ENCODE results near the gene UBR1. TPM values are rescaled to one million over a fixed set of nuclear protein-coding genes. Genes with fewer than 3 reads are reported as not detected.
"Not testable (repeated sequence)": the region's sequence is repeated elsewhere in the genome, so short reads cannot be mapped to it uniquely, and the experiment has no call there.

Gene UBR1
- total RNA-seq, 2 donors from 2014 or later = 33.3 to 37.4 TPM

DNA sequence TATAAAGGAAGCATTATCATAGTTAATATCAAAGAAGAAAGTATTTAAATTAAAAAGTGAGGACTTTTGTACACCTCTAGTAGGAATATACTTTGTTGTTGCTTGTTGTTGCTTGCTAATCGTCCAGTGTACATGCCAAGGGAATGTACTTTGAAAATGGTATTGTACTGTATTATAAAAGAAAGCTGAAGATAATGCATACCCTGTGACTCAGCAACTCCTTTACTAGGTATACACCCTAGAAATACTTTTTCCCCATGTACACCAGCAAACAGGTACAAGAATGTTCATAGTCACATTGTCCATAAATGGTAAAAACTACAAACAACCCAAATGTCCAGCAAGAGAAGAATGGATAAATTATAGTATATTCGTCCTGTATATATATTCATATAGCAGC lies 197.3 kb downstream of the UBR1 start:
- ATAC-seq (replicated peaks) = no peak
- Mint-ChIP-seq H3K4me3 (no peak overlapping the region), H3K9me3 (no peaks in the 10 kb centered on the region), H3K4me1 (peaks cover 4% of the 10 kb centered on the region), H3K27ac (no peak overlapping the region), H3K36me3 (ENCODE audit: low read depth) (peaks cover 5% of the 10 kb centered on the region), H3K27me3 (no peaks in the 10 kb centered on the region)

DNA sequence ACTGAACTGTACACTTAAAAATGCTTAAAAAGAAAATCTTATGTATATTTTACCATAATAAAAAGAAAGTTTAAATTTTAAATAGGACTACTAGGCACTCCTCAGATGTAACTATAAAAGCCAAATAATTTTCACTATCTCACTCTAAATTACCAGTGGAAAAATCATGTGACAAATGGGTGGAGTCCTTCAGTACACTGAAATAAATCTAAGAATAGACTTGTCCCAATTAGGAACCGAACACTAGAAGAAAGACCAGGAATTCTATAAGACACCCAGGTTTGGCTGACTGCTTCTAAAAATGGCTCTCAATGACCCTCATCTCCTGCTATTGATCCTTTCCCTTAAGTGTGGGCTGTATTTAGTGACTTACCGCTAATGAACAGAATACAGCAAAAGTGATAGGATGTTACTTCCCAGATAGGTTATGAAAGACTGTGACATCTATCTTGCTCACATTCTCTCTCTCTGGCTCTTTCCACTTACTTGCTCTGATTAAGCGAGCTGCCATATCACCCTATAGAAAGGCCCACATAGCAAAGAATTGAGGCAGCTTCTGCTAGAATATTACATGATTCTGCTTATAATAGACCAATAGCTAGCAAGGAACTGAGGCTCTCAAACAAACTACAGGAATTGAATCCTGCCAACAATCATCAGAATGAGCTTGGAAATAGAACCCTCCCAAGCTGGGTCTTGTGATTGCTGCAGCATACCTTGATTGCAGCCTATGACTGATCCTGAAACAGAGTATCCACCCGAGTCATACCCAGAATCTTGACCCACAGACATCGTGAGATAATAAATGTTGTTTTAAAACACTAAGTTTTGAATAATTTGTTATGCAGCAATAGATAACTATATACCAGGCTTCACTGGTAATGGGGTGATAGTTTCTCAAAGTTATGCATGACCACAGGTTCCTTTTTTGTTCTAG lies 202.2 kb downstream of the UBR1 start:
- Mint-ChIP-seq H3K27ac (no peak overlapping the region), H3K9me3 (no peaks in the 10 kb centered on the region), H3K4me3 (no peak overlapping the region), H3K36me3 (ENCODE audit: low read depth) (peaks cover 5% of the 10 kb centered on the region), H3K27me3 (no peaks in the 10 kb centered on the region), H3K4me1 (no peaks in the 10 kb centered on the region)
- no peak for ATAC-seq (replicated peaks)

DNA sequence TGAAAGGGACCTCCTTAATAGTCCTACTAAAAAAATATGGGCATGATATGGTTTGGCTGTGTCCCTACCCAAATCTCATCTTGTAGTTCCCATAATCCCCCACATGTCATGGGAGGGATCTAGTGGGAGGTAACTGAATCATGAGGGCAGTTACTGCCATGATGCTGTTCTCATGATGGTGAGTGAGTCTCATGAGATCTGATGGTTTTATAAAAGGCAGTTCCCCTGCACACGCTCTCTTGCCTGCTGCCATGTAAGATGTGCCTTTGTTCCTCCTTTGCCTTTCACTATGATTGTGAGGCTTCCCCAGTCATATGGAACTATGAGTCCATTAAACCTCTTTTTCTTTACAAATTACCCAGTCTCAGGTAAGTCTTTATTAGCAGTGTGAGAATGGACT lies 211.9 kb downstream of the UBR1 start:
- ATAC-seq (replicated peaks); H3K27me3 Mint-ChIP-seq; H3K4me1 Mint-ChIP-seq; H3K4me3 Mint-ChIP-seq; H3K9me3 Mint-ChIP-seq; H3K36me3 Mint-ChIP-seq (ENCODE audit: low read depth); H3K27ac Mint-ChIP-seq: not testable (repeated sequence)

Other genes with a start within 250 kb of the UBR1 start
- 10 to 100 TPM in 1 of 2 donors, 1 to 10 TPM in 1; 8.1 to 10.7 TPM for gene TTBK2, start 185.3 kb downstream of the UBR1 start, total RNA-seq
- gene TMEM62, start 27.5 kb upstream of the UBR1 start, total RNA-seq = 10 to 100 TPM; 15.7 to 21.4 TPM
- 10 to 100 TPM; 63.1 to 66.8 TPM for gene CCNDBP1, start 79.4 kb upstream of the UBR1 start, total RNA-seq
- gene EPB42, start 115.0 kb upstream of the UBR1 start, total RNA-seq = not detected
- under 1 TPM; 0.48 to 0.61 TPM for gene TGM5, start 160.9 kb upstream of the UBR1 start, total RNA-seq
- not detected for gene TGM7, start 196.2 kb upstream of the UBR1 start, total RNA-seq
- 10 to 100 TPM in 1 of 2 donors, 1 to 10 TPM in 1; 7.1 to 10.4 TPM for gene LCMT2, start 224.5 kb upstream of the UBR1 start, total RNA-seq

All from activated T-helper 17 cell treated with anti-CD3 and anti-CD28 coated beads, Interleukin-2, amount 50 U/mL, for 72 hours (primary cell).